T47D (cell line): Measurements from ENCODE around the gene EEIG1.

ENCODE experiments used
- DNase-seq, 2 experiments: peaks; one replicate each; pipeline versions ENCODE4 v3.0.0 to v3.0.0-alpha.2; 2011 to 2012; ENCODE audit warnings: low read depth in 1 of 2, low spot score in 1 of 2
- JUND ChIP-seq: IDR thresholded peaks from 2 replicates; pipeline ENCODE4 v1.6.1; 2012; ENCODE audit warnings: low read depth
- in situ Hi-C: cut with HindIII; loops from 2 replicates; pipeline ENCODE4 v1.10.0; 2016; ENCODE audit warnings: low sequenced_read_pairs, low pct_unique_long_range_greater_than_20kb

The EEIG1 gene

DNA sequence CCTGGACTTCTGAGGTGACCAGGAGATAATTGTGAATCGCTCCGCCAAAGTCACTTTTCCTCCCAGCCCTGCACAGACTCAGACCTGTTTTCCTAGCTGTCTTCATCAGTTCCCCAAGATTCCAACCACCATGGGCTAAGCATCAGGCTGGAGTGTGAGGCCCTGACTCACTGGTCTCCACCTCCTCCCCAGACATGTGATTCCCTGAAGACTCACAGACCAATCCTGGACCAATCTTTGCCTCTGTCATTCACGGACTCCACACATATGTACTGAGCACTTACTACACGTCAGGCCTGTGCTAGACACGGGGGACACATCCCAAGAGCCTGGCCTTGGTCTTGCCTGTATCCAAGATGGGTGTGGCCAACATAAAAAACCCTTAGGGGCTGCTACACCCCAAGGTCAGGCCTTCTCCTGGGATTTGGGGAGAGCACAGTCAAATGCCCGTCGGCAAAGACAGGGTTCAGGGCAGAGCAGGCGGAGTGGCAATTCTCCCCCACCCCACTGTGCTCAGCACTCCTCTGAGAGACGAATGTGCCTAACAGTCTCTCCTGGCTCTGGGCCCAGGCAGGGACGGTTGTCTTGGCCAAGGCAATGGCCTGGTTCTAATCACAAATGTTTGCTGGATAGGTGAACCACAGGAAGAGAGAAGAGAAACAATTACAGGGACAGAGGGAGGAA lies 11.9 kb downstream of the EEIG1 start:
- no peak for TF ChIP-seq JUND
- in situ Hi-C loops, result no loop called here
- peak in 1 of 2 experiments; percentile 74 for DNase-seq

DNA sequence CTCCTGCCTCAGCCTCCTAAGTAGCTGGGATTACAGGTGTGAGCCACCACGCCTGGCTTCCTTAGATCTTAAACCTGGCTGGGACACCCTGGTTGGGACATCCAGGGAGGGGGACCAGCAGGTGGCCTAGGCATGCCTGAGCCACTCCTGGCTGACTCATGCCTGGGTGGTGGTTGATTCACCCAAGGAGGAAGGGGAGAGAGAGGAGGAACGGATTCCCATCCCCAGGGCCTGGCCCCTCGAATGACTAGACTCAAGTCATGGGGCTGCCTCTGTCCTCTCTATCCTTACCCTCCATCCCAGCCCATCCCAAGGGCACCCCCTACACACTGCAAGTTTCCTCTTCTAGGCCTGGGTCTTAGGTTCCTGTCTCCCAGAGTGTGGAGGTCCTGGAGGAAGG lies 12.7 kb downstream of the EEIG1 start:
- no peak for TF ChIP-seq JUND
- in situ Hi-C loops, result no loop called here
- peak in 1 of 2 experiments; percentile 54 for DNase-seq

DNA sequence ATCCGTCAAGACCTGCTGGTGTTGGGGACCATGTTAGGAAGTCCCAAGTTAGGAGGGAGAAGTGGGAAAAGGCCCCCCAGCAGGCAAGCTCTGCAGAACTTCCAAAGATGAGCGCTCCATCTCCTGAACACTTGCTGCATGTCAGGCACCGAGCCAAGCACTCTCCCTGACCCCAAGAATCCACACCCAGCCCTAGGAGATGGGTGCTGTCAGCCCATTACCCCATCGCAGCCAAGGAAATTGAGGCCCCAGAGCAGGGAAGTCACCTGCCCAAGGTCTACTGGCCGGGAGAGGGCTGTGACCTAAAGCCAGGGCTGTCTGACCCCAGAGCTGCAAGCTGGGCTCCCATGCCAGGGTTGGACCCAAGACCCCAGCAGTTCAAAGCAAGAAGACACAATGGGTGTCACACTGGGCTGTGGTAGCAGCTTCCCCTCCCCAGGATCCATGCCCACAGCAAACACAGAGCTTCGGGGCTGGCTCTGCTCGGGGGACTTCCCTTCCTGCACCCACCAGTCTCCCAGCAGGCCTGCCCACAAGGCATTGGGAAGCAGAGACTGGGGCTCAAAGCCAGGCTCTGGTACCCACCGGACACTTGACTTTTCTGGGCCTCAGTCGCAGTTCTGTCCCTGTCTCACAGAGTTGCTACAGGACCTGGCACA lies 13.5 kb downstream of the EEIG1 start:
- in situ Hi-C loops, result no loop called here
- TF ChIP-seq JUND, result no peak
- no peak for DNase-seq

DNA sequence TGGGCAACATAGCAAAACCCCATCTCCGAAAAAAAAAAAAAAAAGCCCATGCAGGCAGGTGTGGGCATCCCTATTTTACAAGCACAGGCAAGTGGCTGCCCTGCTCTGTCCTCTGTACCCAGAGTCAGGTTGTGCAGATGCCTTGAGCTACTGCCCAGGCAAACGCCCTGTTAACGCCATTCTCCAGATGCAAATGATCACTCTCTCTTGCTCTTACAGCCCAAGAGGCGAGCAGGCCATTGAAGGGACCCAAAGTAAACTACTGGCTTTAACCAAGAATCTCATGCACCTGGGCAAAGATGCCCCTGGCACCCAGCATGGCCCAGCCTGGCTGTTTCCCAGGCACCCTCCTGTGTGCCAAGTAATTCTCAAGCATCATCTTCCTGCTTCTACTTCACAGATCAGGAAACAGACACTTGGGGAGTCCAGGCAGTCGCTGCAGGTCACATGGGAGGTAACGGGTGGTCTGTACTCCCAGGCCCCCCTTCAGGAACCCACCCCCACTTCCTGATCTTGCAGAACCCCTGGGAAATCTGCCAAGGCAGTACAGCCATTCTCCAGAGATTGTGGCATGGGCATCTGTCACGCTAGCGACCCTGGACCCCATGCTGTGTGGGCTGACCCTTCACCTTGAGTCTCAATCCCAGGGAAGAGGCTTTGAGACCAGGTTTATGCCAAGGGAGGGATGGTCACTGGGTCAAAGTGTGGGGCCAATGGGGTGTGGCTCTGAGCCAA lies 14.2 kb downstream of the EEIG1 start:
- in situ Hi-C loops, result no loop called here
- no peak for TF ChIP-seq JUND
- peak in 1 of 2 experiments; percentile 80 for DNase-seq

DNA sequence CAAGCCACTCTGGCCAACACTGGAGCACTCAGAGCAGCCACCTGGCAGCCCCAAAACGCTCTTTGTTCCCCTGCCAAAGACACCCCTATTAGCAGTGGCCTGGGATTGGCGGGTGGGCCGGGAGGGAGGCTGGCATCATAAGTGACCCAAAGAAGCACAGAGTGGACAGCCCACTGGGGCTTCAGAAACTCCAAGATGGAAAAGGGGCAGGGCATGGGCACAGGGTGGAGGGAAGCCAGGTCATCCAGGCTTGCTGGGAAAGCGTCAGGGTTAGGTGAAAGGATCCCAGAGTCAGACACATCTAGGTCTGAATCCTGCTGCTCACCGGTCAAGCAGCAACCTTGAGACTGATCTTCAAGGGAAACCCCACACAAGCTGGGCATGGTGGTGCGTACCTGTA lies 14.8 kb downstream of the EEIG1 start:
- in situ Hi-C loops, result no loop called here
- no peak for TF ChIP-seq JUND
- DNase-seq, result no peak

DNA sequence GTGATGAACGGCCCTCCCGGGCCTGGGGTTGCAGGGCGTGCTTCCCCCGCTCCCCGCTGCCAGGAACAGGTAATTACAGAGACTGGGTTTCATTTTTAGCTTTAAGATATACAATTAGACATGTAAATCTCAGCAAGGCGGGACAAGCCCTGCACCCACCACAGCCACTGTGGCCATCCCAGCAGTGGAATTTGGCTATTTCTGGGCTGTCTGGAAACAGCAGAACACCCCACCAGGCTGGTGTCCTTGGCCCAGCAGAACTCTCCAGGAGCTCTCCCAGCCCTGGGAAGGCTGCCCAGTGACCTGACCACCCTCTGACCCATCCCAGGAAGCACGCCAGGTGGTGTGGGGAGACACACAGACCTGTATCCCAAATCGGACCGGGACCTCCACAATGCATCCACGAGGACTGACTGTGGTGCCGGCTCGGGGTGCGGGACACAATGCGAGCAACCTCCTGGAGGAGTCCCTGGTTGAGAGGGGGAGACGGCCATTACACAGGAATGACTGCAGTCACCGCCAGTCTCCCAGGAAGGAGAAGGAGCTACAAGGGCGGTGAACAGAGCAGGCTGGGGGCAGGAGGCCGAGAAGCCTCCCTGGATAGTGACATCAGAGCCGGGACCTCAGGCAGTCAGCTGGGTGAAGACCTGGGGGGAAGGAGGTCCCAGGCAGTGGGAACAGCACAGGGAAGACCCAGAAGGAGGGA lies 17.3 kb downstream of the EEIG1 start:
- no peak for TF ChIP-seq JUND
- in situ Hi-C loops, result no loop called here

DNA sequence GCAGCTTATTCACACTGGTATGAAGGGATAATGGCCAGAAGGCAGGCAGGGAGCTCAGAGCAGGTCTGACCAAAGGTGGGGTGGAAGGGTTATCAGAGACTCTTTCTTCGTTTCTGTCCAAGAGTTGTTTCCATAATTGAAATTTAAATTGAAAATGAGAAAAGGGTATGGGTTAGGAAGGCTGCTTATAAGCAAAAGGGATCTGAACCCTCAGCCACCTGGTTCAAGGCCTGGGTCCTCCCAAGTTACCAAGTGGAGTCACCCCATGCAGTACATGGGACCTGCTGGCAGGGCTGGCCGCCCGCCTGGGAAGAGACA lies 17.8 kb downstream of the EEIG1 start:
- in situ Hi-C loops, result no loop called here
- no peak for TF ChIP-seq JUND

More for the DNA sequence above, 17.3 kb downstream of the EEIG1 start:
- DNase-seq, result no peak

DNA sequence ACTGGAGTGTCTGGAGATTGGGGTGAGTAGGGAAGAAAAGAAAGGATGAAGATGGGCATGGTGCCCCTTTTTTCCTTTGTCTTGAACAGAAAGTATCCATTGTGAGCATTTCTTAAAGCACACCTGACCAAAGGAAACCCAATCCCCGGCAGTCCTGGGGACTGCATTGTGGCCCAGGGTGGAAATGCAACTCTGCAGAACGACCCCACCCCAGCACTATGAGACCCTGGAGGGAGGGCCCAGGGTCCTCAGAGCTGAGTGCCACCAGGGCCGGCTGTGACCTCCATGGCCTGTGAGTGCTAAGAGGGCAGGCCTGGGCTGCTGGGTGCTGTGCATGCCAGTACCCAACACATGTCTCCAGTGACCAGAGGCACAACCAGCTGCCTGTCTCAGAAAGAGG lies 18.5 kb downstream of the EEIG1 start:
- TF ChIP-seq JUND, result no peak
- in situ Hi-C loops, result no loop called here
- DNase-seq, result no peak

More for the DNA sequence above, 17.8 kb downstream of the EEIG1 start:
- no peak for DNase-seq

DNA sequence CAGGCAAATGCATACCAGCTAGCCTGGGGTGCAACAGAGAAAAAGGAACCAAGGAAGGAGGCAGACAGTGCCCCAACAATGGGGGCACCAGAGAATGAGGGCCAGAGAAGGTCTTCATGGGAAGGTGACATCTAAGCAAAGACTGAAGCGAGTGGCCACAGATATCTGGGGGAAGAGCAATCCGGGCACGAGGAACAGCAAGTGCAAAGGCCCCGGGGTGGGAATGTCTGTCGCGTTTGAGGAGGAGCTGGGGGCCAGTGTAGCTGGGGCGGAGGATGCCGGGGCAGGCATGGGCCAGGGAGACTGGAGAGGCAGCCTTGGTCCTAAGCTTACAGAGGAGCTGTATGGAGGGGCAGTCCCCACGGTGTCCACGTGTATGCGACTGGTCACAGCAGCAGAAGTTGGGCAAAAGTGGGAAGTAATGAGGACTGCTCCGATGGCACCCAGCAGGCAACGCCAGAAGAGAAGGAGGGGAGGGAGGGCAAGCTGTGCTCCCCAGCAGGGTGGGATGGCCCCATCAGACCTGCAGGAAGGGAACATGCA lies 19.1 kb downstream of the EEIG1 start:
- in situ Hi-C loops, result no loop called here
- no peak for DNase-seq
- no peak for TF ChIP-seq JUND

DNA sequence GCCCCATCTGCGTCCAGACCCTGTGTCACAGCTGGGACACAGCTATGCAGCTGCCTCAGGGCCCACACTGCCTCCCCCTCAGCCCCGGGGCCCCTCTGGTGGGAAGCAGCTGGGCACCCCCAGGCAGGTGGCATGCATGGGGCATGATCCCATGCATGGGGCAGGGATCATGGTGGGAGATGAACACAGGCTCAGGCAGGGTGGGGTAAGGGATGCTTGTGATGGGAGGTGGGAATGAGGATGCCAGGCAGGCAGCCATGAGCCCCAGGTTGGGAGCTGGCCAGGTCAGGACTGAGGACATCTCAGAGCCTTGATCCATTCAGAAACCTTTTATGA lies 19.7 kb downstream of the EEIG1 start:
- in situ Hi-C loops, result no loop called here
- TF ChIP-seq JUND, result no peak
- DNase-seq, result no peak

DNA sequence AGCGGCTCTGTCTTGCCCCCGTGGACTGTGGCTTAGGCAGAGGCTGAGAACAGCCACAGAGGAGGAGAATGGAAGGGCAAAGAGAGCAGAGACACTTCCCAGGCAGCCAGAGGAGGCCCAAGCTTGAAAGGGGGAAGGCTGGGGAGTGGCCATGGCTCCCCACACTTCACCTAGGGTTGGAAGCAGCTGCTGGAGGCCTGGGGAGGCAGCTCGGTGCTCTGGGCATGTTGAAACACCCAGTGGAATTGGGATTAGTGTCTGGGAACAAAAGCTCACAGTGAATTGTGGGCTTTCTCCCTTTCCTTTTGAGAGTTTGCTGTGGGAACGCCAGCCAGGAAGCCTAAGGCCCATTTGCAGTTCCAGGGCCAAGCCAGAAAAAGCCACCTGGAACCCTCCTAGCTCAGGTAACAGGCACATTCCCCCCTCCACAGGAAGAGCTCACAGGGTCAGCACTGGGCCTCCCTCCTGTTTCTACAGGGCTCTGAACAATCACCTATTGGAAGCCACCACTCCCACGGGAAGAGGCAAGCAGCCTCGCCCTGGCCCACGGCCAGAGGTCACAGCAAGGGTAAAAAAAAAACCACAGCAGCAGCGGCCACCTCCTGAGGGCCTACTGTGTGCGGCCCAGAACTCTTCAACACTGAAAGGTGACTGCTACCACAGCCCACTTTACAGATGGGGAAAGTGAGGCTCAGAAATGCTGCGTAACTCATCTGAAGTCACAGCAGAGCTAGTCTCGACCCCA lies 20.2 kb downstream of the EEIG1 start:
- no peak for TF ChIP-seq JUND
- DNase-seq, result peak in 1 of 2 experiments; percentile 76
- in situ Hi-C loops, result no loop called here

DNA sequence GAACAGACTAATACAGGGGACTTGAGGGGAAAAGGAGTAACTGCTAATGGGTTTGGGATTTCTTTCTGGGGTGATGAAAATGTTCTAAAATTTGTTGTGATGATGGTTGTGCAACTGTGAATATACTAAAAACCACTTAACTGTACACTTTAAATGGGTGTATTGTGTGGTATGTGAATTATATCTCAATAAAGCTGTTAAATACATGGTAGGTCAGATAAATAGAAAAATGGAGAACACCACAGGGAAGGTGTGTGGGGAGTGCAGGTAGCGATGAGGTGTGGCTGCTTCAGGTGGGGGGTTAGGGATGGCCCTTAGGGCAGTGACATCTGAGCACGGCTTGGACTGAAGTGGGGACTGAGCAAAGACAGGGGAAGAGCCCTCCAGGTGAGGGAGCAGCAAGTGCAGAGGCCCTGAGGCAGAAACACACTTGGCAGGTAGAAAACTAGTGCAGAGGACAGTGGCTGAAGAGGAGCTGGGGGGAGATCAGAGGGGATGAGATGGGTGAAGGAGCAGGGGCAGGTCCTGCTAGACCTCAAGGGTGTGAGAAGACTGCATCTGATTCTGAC lies 20.9 kb downstream of the EEIG1 start:
- no peak for TF ChIP-seq JUND
- no peak for DNase-seq
- in situ Hi-C loops, result no loop called here
